Heart left ventricle (tissue), 16 donors: ENCODE results near the gene SLIT3. TPM values are rescaled to one million over a fixed set of nuclear protein-coding genes. Genes with fewer than 3 reads are reported as not detected.

Source experiments
- ATAC-seq, 4 donors: fragments of 200-7000 bp; cut with Tn5 transposase; one replicate each; pipeline ENCODE4 v1.9.1; 2020 to 2022; ENCODE audit warnings: moderate library complexity in 4 of 4, mild to moderate bottlenecking in 3 of 4, moderate number of reproducible peaks in 1 of 4
- DNase-seq, 5 donors: peaks; one replicate each; pipeline ENCODE4 v3.0.0-alpha.2; 2020
- H3K27ac ChIP-seq, 12 donors: fragments of 200-600 bp; sonication (generic) in 4 of 12; one replicate each; pipeline versions ENCODE4 v1.5.0 to v1.8.0; 2016 to 2022; ENCODE audit warnings: mild to moderate bottlenecking in 2 of 12
- H3K27me3 ChIP-seq, 9 donors: fragments of 200-600 bp; sonication (generic) in 2 of 9; one replicate each; pipeline versions ENCODE4 v1.5.1 to v1.8.0; 2016 to 2022; ENCODE audit warnings: mild to moderate bottlenecking in 3 of 9
- H3K36me3 ChIP-seq, 9 donors: fragments of 200-600 bp; sonication (generic) in 2 of 9; one replicate each; pipeline versions ENCODE4 v1.5.0 to v1.8.0; 2018 to 2022; ENCODE audit warnings: mild to moderate bottlenecking in 2 of 9
- H3K4me1 ChIP-seq, 12 donors: fragments of 200-600 bp; sonication (generic) in 4 of 12; one replicate each; pipeline versions ENCODE4 v1.5.0 to v1.8.0; 2016 to 2022; ENCODE audit warnings: mild to moderate bottlenecking in 3 of 12
- H3K4me3 ChIP-seq, 12 donors: fragments of 200-600 bp; sonication (generic) in 4 of 12; one replicate each; pipeline versions ENCODE4 v1.5.0 to v1.8.0; 2017 to 2022; ENCODE audit warnings: mild to moderate bottlenecking in 9 of 12, moderate library complexity in 4 of 12
- H3K9me3 ChIP-seq, 12 donors: fragments of 200-600 bp; sonication (generic) in 4 of 12; one replicate each; pipeline versions ENCODE4 v1.5.0 to v1.8.0; 2016 to 2022; ENCODE audit warnings: mild to moderate bottlenecking in 1 of 12
- CTCF ChIP-seq, 12 donors: fragments of 200-600 bp; sonication (generic) in 4 of 12; IDR thresholded peaks; one replicate each; pipeline versions ENCODE4 v1.5.0 to v1.8.0; 2018 to 2022; ENCODE audit warnings: antibody characterized with exemption in 12 of 12, mild to moderate bottlenecking in 5 of 12
- POLR2A ChIP-seq, 2 donors: fragments of 450-650 bp; IDR thresholded peaks; one replicate each; pipeline ENCODE4 v1.6.1; 2017; ENCODE audit warnings: antibody characterized with exemption in 2 of 2, mild to moderate bottlenecking in 2 of 2, moderate library complexity in 2 of 2
- WGBS, 4 donors: extraction: QIAGEN DNeasy Blood & Tissue Kit in 2 of 4; methylation state at CpG; one replicate each; pipeline versions ENCODE4 v1.1.5 to v1.1.7; 2013 to 2018; 5-methylcytosine and 5-hydroxymethylcytosine counted together
- intact Hi-C, 10 donors: fragments of 100-400 bp; cut with DNase I; formaldehyde crosslinking; loops; one replicate each; pipeline versions ENCODE4 v1.11.1 to v1.14.2; 2022
- polyA plus RNA-seq, 2 donors: library from polyadenylated mRNA; stranded (reverse); fragments of 200-250 nt; gene quantifications; one replicate each; pipeline ENCODE4 v1.2.3, GENCODE V29; 2013
- total RNA-seq, 9 donors: library from RNA; depleted of rRNA in 2 of 9; stranded (reverse); fragments of >200 nt in 2 of 9; fragmentation: NEBNext Ultra II Directional in 3 of 9; extraction: Animal tissue kit (Norgen Biotek cat#: 25700) in 3 of 9; gene quantifications; one replicate each; pipeline versions ENCODE4 v1.1.0 to v1.2.4, GENCODE V29; 2016 to 2023
- donor health status: ischemic (EF 13 %, LVEDD 7.1; RV severe dilation, severe dysfunction).
- donor health status: healthy with polysubstance abuse.
- donor health status: DM: no; HTN: yes; CAD: no.
- donor health status: DM: no; HTN: no; CAD: no.
- donor health status: ischemic (EF 25% LVEDD 6.9; RV normal size, moderate dysfunction).
- donor health status: ischemic (EF 25% LVEDD 5.7; RV mildly dilated, moderate dysfunction).
- donor health status: healthy.
- donor health status: DM: yes; HTN: yes; CAD: no.
- donor health status: ischemic (EF 35%, LVEDD 5.7; RV mildly dilated, moderate dysfunction).
- donor health status: nonischemic (EF 11% LVEDD 7.7; RV severe dilation, severe dysfunction).
- donor health status: DM: yes; HTN: yes; CAD: no.
- donor health status: PGD.
- donor health status: ischemic (EF 29% LVEDD 5.4; RV normal size, mild dysfunction).
- donor health status: nonischemic (EF 23%, LVEDD 6.1; RV moderate dilation, normal function).

The SLIT3 gene
- total and polyA plus RNA-seq, 11 donors: 2.3 to 40.3 (median 14.4) TPM

- no peak overlapping the region for H3K27ac ChIP-seq
- TF ChIP-seq POLR2A (IDR thresholded peaks at IDR 0.05) (no peak), CTCF (IDR thresholded peaks at IDR 0.05) (no peak)
- ATAC-seq (no peak), DNase-seq (no peak)
- no peaks in the 10 kb centered on the region for H3K9me3 ChIP-seq
- WGBS, 4 donors: 62 to 82% (median 76%) methylated on average over 3 of the region's 3 CpGs
- H3K4me1 ChIP-seq: peaks cover 0 to 12% (median 2%) of the 10 kb centered on the region in 12 donors
- H3K36me3 ChIP-seq: no peaks in the 10 kb centered on the region
- no peaks in the 10 kb centered on the region for H3K27me3 ChIP-seq
- intact Hi-C loops: no loop called here
- no peak overlapping the region for H3K4me3 ChIP-seq
Observed at GRCh38 chr5:168837852-168838251, 463.1 kb downstream of the SLIT3 start.

- intact Hi-C loops: no loop called here
- H3K27me3 ChIP-seq: no peaks in the 10 kb centered on the region
- ATAC-seq (no peak), DNase-seq (no peak)
- 61 to 75% (median 70%) methylated on average over 7 of the region's 7 CpGs for WGBS, 4 donors
- peaks cover 0 to 10% (median 2%) of the 10 kb centered on the region in 12 donors for H3K4me1 ChIP-seq
- TF ChIP-seq CTCF (IDR thresholded peaks at IDR 0.05): no peak
- H3K9me3 ChIP-seq: no peaks in the 10 kb centered on the region
- H3K4me3 ChIP-seq: no peak overlapping the region
- no peak overlapping the region for H3K27ac ChIP-seq
- no peaks in the 10 kb centered on the region for H3K36me3 ChIP-seq
Observed at GRCh38 chr5:168836603-168837231, 464.2 kb downstream of the SLIT3 start.

- no peaks in the 10 kb centered on the region for H3K36me3 ChIP-seq
- no peak overlapping the region for H3K4me3 ChIP-seq
- WGBS, 4 donors: 65 to 77% (median 74%) methylated on average over 4 of the region's 4 CpGs
- no peak overlapping the region for H3K27ac ChIP-seq
- intact Hi-C loops: no loop called here
- no peaks in the 10 kb centered on the region for H3K27me3 ChIP-seq
- TF ChIP-seq POLR2A (IDR thresholded peaks at IDR 0.05) (no peak), CTCF (IDR thresholded peaks at IDR 0.05) (no peak)
- peaks cover 0 to 19% (median 2%) of the 10 kb centered on the region in 12 donors for H3K4me1 ChIP-seq
- ATAC-seq: no peak
- DNase-seq: no peak
- no peaks in the 10 kb centered on the region for H3K9me3 ChIP-seq
Observed at GRCh38 chr5:168833936-168834335, 467.0 kb downstream of the SLIT3 start.

- Histone ChIP-seq H3K9me3 (no peaks in the 10 kb centered on the region), H3K36me3 (no peaks in the 10 kb centered on the region), H3K27ac (no peak overlapping the region), H3K4me1 (peaks cover 0 to 21% (median 2%) of the 10 kb centered on the region in 12 donors), H3K27me3 (no peaks in the 10 kb centered on the region), H3K4me3 (no peak overlapping the region)
- TF ChIP-seq POLR2A (IDR thresholded peaks at IDR 0.05): no peak
- TF ChIP-seq CTCF (IDR thresholded peaks at IDR 0.05): no peak
- ATAC-seq (no peak), DNase-seq (no peak)
- intact Hi-C loops: no loop called here
- 25 to 49% (median 33%) methylated on average over 2 to 3 of the region's 3 CpGs for WGBS, 4 donors
Observed at GRCh38 chr5:168833383-168833782, 467.6 kb downstream of the SLIT3 start.
